ENCODE data around the gene LIG4. TPM values are rescaled to one million over a fixed set of nuclear protein-coding genes. Genes with fewer than 3 reads are reported as not detected.

LIG4 gene
- total RNA-seq, 4 donors from 2014 or later, result 10.2 to 18.7 (median 14.9) TPM

GRCh38 chr13:108194435-108194936, 20.9 kb downstream of the LIG4 start:
- intact Hi-C loops (cut with DNase I), result no loop called here
- no peaks in the 10 kb centered on the region for H3K36me3 ChIP-seq
- no peaks in the 10 kb centered on the region for H3K27me3 ChIP-seq
- WGBS, 2 donors, result 92 to 95% methylated on average over 4 to 5 of the region's 5 CpGs
- no peaks in the 10 kb centered on the region for H3K4me1 ChIP-seq
- no peak overlapping the region for H3K4me3 ChIP-seq (replicated peaks in 1 of 3)
- TF ChIP-seq CTCF (IDR thresholded peaks at IDR 0.05), result no peak
- DNase-seq, result no peak
- H3K9me3 ChIP-seq, result no peaks in the 10 kb centered on the region
- H3K27ac ChIP-seq, result no peak overlapping the region

GRCh38 chr13:108193806-108194205, 21.5 kb downstream of the LIG4 start:
- TF ChIP-seq CTCF (IDR thresholded peaks at IDR 0.05) (no peak), POLR2A (IDR thresholded peaks at IDR 0.05) (no peak)
- no peaks in the 10 kb centered on the region for H3K27me3 ChIP-seq

GRCh38 chr13:108190897-108191296, 24.4 kb downstream of the LIG4 start:
- Histone ChIP-seq H3K9me3 (no peaks in the 10 kb centered on the region), H3K36me3 (no peaks in the 10 kb centered on the region), H3K27ac (no peak overlapping the region), H3K27me3 (no peaks in the 10 kb centered on the region), H3K4me3 (replicated peaks in 1 of 3) (no peak overlapping the region), H3K4me1 (no peaks in the 10 kb centered on the region)
- no peak for TF ChIP-seq CTCF (IDR thresholded peaks at IDR 0.05)
- DNase-seq, result no peak
- WGBS, 2 donors, result 55 to 63% methylated on average over 3 of the region's 3 CpGs
- intact Hi-C loops (cut with DNase I), result no loop called here

More at GRCh38 chr13:108193806-108194205, 21.5 kb downstream of the LIG4 start:
- Histone ChIP-seq H3K4me3 (replicated peaks in 1 of 3) (no peak overlapping the region), H3K4me1 (no peaks in the 10 kb centered on the region), H3K27ac (no peak overlapping the region), H3K36me3 (no peaks in the 10 kb centered on the region), H3K9me3 (no peaks in the 10 kb centered on the region)
- DNase-seq, result no peak
- intact Hi-C loops (cut with DNase I), result no loop called here

GRCh38 chr13:108188260-108188659, 27.1 kb downstream of the LIG4 start:
- Histone ChIP-seq H3K4me3 (replicated peaks in 1 of 3) (no peak overlapping the region), H3K27ac (no peak overlapping the region), H3K4me1 (no peaks in the 10 kb centered on the region), H3K36me3 (no peaks in the 10 kb centered on the region), H3K9me3 (no peaks in the 10 kb centered on the region), H3K27me3 (no peaks in the 10 kb centered on the region)
- no peak for DNase-seq
- intact Hi-C loops (cut with DNase I), result no loop called here
- no peak for TF ChIP-seq POLR2A (IDR thresholded peaks at IDR 0.05)
- no peak for TF ChIP-seq CTCF (IDR thresholded peaks at IDR 0.05)
- WGBS, 2 donors, result 71 to 73% methylated on average over 2 of the region's 2 CpGs

- no peak for TF ChIP-seq CTCF (IDR thresholded peaks at IDR 0.05)
Measured at GRCh38 chr13:108185223-108185622, 30.1 kb downstream of the LIG4 start.

More at GRCh38 chr13:108185223-108185622, 30.1 kb downstream of the LIG4 start:
- no peaks in the 10 kb centered on the region for H3K9me3 ChIP-seq
- H3K4me1 ChIP-seq, result no peaks in the 10 kb centered on the region
- no peak overlapping the region for H3K27ac ChIP-seq
- no peak for DNase-seq
- no peak overlapping the region for H3K4me3 ChIP-seq (replicated peaks in 1 of 3)
- no peaks in the 10 kb centered on the region for H3K27me3 ChIP-seq
- intact Hi-C loops (cut with DNase I), result no loop called here
- H3K36me3 ChIP-seq, result no peaks in the 10 kb centered on the region
- 82 to 86% methylated on average over 3 of the region's 3 CpGs for WGBS, 2 donors

All from thyroid gland (tissue), 4 donors.